A673 (cell line): ENCODE results near the gene SNAP23. TPM values are rescaled to one million over a fixed set of nuclear protein-coding genes. Genes with fewer than 3 reads are reported as not detected.

ENCODE experiments used
- BruUV-seq: library from RNA; stranded (reverse); fragments of 400-500 nt; replicated peaks from 2 replicates; lab custom pipeline; 2021; lab: Mats Ljungman, UMichigan
- CTCF ChIA-PET: fragments of 300-600 bp; sonication (Branson Sonifier 250); formaldehyde crosslinking; loops from one replicate; lab custom pipeline; 2022; ENCODE audit warnings: antibody characterized with exemption; lab: Charles Lee
- POLR2A ChIA-PET: fragments of 300-600 bp; sonication (Branson Sonifier 250); formaldehyde crosslinking; loops from one replicate; lab custom pipeline; 2022; ENCODE audit warnings: antibody characterized with exemption; ENCODE audit not compliant: low non-redundant PET; lab: Charles Lee
- DNase-seq: peaks from one replicate; pipeline ENCODE4 v3.0.0-alpha.2; 2015; ENCODE audit warnings: low spot score
- H3K27ac ChIP-seq: fragments of 200-600 bp; sonication (generic); 2 replicates; pipeline ENCODE4 v1.5.1; 2016; ENCODE audit warnings: mixed run types, low read depth, mild to moderate bottlenecking, mixed read lengths, antibody characterized with exemption, low read length; ENCODE audit not compliant: poor library complexity, severe bottlenecking
- H3K27me3 ChIP-seq: fragments of 200-600 bp; sonication (generic); replicated peaks from 2 replicates; pipeline ENCODE4 v1.6.1; 2017; ENCODE audit warnings: mixed run types, low read depth, mild to moderate bottlenecking, mixed read lengths, antibody characterized with exemption, low read length; ENCODE audit not compliant: insufficient read depth, poor library complexity
- H3K36me3 ChIP-seq: fragments of 200-600 bp; sonication (generic); 2 replicates; pipeline ENCODE4 v1.6.1; 2016; ENCODE audit warnings: mixed run types, mild to moderate bottlenecking, mixed read lengths, antibody characterized with exemption, low read length; ENCODE audit not compliant: insufficient read depth, poor library complexity, severe bottlenecking
- H3K4me1 ChIP-seq: fragments of 200-600 bp; sonication (generic); 2 replicates; pipeline ENCODE4 v1.6.1; 2017; ENCODE audit warnings: mixed run types, mild to moderate bottlenecking, mixed read lengths, antibody characterized with exemption, low read length; ENCODE audit not compliant: insufficient read depth, poor library complexity, severe bottlenecking
- H3K4me3 ChIP-seq: fragments of 200-600 bp; sonication (generic); 2 replicates; pipeline ENCODE4 v1.5.1; 2016; ENCODE audit warnings: low read depth, mixed run types, mild to moderate bottlenecking, mixed read lengths, low read length; ENCODE audit not compliant: poor library complexity, severe bottlenecking
- H3K9me3 ChIP-seq: fragments of 200-600 bp; sonication (generic); 2 replicates; pipeline ENCODE4 v1.6.1; 2016; ENCODE audit warnings: mixed run types, low read depth, mild to moderate bottlenecking, mixed read lengths, antibody characterized with exemption, low read length; ENCODE audit not compliant: poor library complexity, severe bottlenecking
- CTCF ChIP-seq: fragments of 300-800, 200-600 bp; sonication (generic); conservative IDR thresholded peaks from 2 replicates; pipeline ENCODE4 v1.5.1; 2017; ENCODE audit warnings: low read depth, mild to moderate bottlenecking, antibody characterized with exemption, low read length, moderate library complexity, mixed read lengths
- EZH2 ChIP-seq: fragments of 200-600 bp; sonication (generic); IDR thresholded peaks from 2 replicates; pipeline ENCODE4 v1.6.1; 2017; ENCODE audit warnings: borderline replicate concordance, low read depth, mild to moderate bottlenecking, mixed read lengths, antibody characterized with exemption, low read length; ENCODE audit not compliant: poor library complexity, severe bottlenecking
- intact Hi-C: fragments of 100-400 bp; cut with micrococcal nuclease; formaldehyde crosslinking; loops from one replicate; pipeline ENCODE4 v1.10.0; 2022; ENCODE audit not compliant: unreplicated experiment
- total RNA-seq: library from RNA; stranded (reverse); gene quantifications from 2 replicates; pipeline ENCODE4 v1.2.3, GENCODE V29; 2021

Gene SNAP23
- total RNA-seq, 1 experiment from 2014 or later = 124 TPM

GRCh38 chr15:42576776-42577175 lies 81.3 kb downstream of the SNAP23 start:
- intact Hi-C loops = no loop called here
- Histone ChIP-seq H3K27ac (no peak overlapping the region), H3K4me1 (peaks cover 17% of the 10 kb centered on the region), H3K9me3 (no peaks in the 10 kb centered on the region), H3K4me3 (peak overlapping the region; percentile 88), H3K36me3 (no peaks in the 10 kb centered on the region), H3K27me3 (no peaks in the 10 kb centered on the region)
- ChIA-PET POLR2A (no interaction called here), CTCF (no interaction called here)
- TSS peak; percentile 37 for BruUV-seq
- DNase-seq = no peak
- TF ChIP-seq EZH2 (no peak), CTCF (no peak)

GRCh38 chr15:42577514-42578031 lies 82.1 kb downstream of the SNAP23 start:
- no peak for DNase-seq
- no peaks in the 10 kb centered on the region for H3K9me3 ChIP-seq
- no peak overlapping the region for H3K27ac ChIP-seq
- TF ChIP-seq CTCF (no peak), EZH2 (no peak)
- ChIA-PET POLR2A (no interaction called here), CTCF (no interaction called here)
- no TSS peak for BruUV-seq
- no peaks in the 10 kb centered on the region for H3K36me3 ChIP-seq
- no peaks in the 10 kb centered on the region for H3K27me3 ChIP-seq
- intact Hi-C loops = no loop called here
- no peak overlapping the region for H3K4me3 ChIP-seq
- peaks cover 25% of the 10 kb centered on the region for H3K4me1 ChIP-seq

- intact Hi-C loops = no loop called here
- CTCF ChIA-PET = no interaction called here
These were observed 83.6 kb downstream of the SNAP23 start for GRCh38 chr15:42578984-42579537.

More at GRCh38 chr15:42578984-42579537, 83.6 kb downstream of the SNAP23 start:
- no peak for DNase-seq
- POLR2A ChIA-PET = no interaction called here
- H3K4me1 ChIP-seq = peaks cover 40% of the 10 kb centered on the region
- no peaks in the 10 kb centered on the region for H3K9me3 ChIP-seq
- H3K36me3 ChIP-seq = no peaks in the 10 kb centered on the region
- H3K27ac ChIP-seq = no peak overlapping the region
- BruUV-seq = no TSS peak
- no peaks in the 10 kb centered on the region for H3K27me3 ChIP-seq
- H3K4me3 ChIP-seq = no peak overlapping the region
- no peak for TF ChIP-seq EZH2
- no peak for TF ChIP-seq CTCF
